ENCODE data around the gene ARHGEF9.
"Not testable (repeated sequence)": the region's sequence is repeated elsewhere in the genome, so short reads cannot be mapped to it uniquely, and the experiment has no call there.

Gene ARHGEF9

GRCh38 chrX:63784902-63785707 is at the start of gene ARHGEF9:
Gene ARHGEF9 (minus strand): TSS chrX:63785214. CDS start chrX:63785145, 69 bp downstream.
- Histone ChIP-seq H3K9ac (ENCODE audit: low read length) (peak within 1 kb of the TSS; percentile 74), H3K9me3 (ENCODE audit: control insufficient read depth, low read depth, low read length) (peaks cover 16% of the 10 kb centered on the region), H3K4me1 (ENCODE audit: control insufficient read depth, low read depth, low read length) (peaks cover 4% of the 10 kb centered on the region), H3K27ac (ENCODE audit: low read length) (peak within 1 kb of the TSS; percentile 33), H3K4me3 (ENCODE audit: low read length) (peak within 1 kb of the TSS; percentile 58), H3K36me3 (ENCODE audit: control insufficient read depth, low read depth, low read length) (no peaks in the 10 kb centered on the region), H3K27me3 (ENCODE audit: control insufficient read depth, insufficient read depth, low read length) (no peaks in the 10 kb centered on the region)

DNA sequence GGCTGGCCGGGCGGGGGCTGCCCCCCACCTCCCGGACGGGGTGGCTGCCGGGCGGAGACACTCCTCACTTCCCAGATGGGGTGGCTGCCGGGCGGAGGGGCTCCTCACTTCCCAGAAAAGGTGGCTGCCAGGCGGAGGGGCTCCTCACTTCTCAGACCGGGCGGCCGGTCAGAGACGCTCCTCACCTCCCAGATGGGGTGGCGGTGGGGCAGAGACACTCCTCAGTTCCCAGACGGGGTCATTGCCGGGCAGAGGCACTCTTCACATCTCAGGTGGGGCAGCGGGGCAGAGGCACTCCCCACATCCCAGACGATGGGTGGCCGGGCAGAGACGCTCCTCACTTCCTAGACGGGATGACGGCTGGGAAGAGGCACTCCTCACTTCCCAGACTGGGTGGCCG is 40.4 kb upstream of the ARHGEF9 start:
- not testable (repeated sequence) for H3K36me3 ChIP-seq (ENCODE audit: control insufficient read depth, low read depth, low read length); H3K27me3 ChIP-seq (ENCODE audit: control insufficient read depth, insufficient read depth, low read length); H3K4me3 ChIP-seq (ENCODE audit: low read length); H3K27ac ChIP-seq (ENCODE audit: low read length); H3K4me1 ChIP-seq (ENCODE audit: control insufficient read depth, low read depth, low read length); H3K9ac ChIP-seq (ENCODE audit: low read length)
- H3K9me3 ChIP-seq (ENCODE audit: control insufficient read depth, low read depth, low read length), result peaks cover 31% of the 10 kb centered on the region

- no peak overlapping the region for H3K4me3 ChIP-seq (ENCODE audit: low read length)
- no peak overlapping the region for H3K27ac ChIP-seq (ENCODE audit: low read length)
- H3K4me1 ChIP-seq (ENCODE audit: control insufficient read depth, low read depth, low read length), result no peaks in the 10 kb centered on the region
- peaks cover 32% of the 10 kb centered on the region for H3K9me3 ChIP-seq (ENCODE audit: control insufficient read depth, low read depth, low read length)
- H3K9ac ChIP-seq (ENCODE audit: low read length), result no peak overlapping the region
- H3K27me3 ChIP-seq (ENCODE audit: control insufficient read depth, insufficient read depth, low read length), result no peaks in the 10 kb centered on the region
- no peaks in the 10 kb centered on the region for H3K36me3 ChIP-seq (ENCODE audit: control insufficient read depth, low read depth, low read length)
Measured at GRCh38 chrX:63818156-63818555, 33.1 kb upstream of the ARHGEF9 start.

- Histone ChIP-seq H3K4me1 (ENCODE audit: control insufficient read depth, low read depth, low read length) (no peaks in the 10 kb centered on the region), H3K36me3 (ENCODE audit: control insufficient read depth, low read depth, low read length) (no peaks in the 10 kb centered on the region), H3K9ac (ENCODE audit: low read length) (no peak overlapping the region), H3K4me3 (ENCODE audit: low read length) (no peak overlapping the region), H3K9me3 (ENCODE audit: control insufficient read depth, low read depth, low read length) (peaks cover 32% of the 10 kb centered on the region), H3K27me3 (ENCODE audit: control insufficient read depth, insufficient read depth, low read length) (no peaks in the 10 kb centered on the region), H3K27ac (ENCODE audit: low read length) (no peak overlapping the region)
Measured at GRCh38 chrX:63817696-63818095, 32.7 kb upstream of the ARHGEF9 start.

DNA sequence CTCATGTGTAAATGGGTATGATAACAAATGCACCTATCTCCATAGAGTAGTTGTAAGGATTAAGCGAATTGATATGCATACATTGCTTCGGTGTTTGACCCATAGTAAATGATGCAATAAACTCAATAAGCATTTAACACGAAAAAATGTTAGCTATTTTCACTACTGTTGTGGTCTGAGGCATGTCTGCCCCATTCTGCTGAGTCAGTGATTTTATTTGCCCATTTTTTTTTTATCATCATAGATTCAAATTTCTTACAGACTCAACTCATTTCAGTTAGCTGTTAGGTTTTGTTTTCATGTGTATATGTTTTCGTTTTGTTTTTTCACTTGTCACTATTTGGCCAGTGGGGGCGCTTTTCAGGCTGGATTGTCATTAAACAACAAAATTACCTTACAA is 27.8 kb upstream of the ARHGEF9 start:
- Histone ChIP-seq H3K4me3 (ENCODE audit: low read length) (no peak overlapping the region), H3K4me1 (ENCODE audit: control insufficient read depth, low read depth, low read length) (no peaks in the 10 kb centered on the region), H3K27me3 (ENCODE audit: control insufficient read depth, insufficient read depth, low read length) (no peaks in the 10 kb centered on the region), H3K36me3 (ENCODE audit: control insufficient read depth, low read depth, low read length) (no peaks in the 10 kb centered on the region), H3K9ac (ENCODE audit: low read length) (no peak overlapping the region), H3K27ac (ENCODE audit: low read length) (no peak overlapping the region), H3K9me3 (ENCODE audit: control insufficient read depth, low read depth, low read length) (peaks cover 5% of the 10 kb centered on the region)

GRCh38 chrX:63810746-63811145 is 25.7 kb upstream of the ARHGEF9 start:
- Histone ChIP-seq H3K9me3 (ENCODE audit: control insufficient read depth, low read depth, low read length) (no peaks in the 10 kb centered on the region), H3K9ac (ENCODE audit: low read length) (no peak overlapping the region), H3K36me3 (ENCODE audit: control insufficient read depth, low read depth, low read length) (no peaks in the 10 kb centered on the region), H3K4me3 (ENCODE audit: low read length) (no peak overlapping the region), H3K27ac (ENCODE audit: low read length) (no peak overlapping the region), H3K27me3 (ENCODE audit: control insufficient read depth, insufficient read depth, low read length) (no peaks in the 10 kb centered on the region), H3K4me1 (ENCODE audit: control insufficient read depth, low read depth, low read length) (no peaks in the 10 kb centered on the region)

GRCh38 chrX:63809173-63809572 is 24.2 kb upstream of the ARHGEF9 start:
- no peak overlapping the region for H3K27ac ChIP-seq (ENCODE audit: low read length)
- no peaks in the 10 kb centered on the region for H3K36me3 ChIP-seq (ENCODE audit: control insufficient read depth, low read depth, low read length)
- no peak overlapping the region for H3K4me3 ChIP-seq (ENCODE audit: low read length)
- no peak overlapping the region for H3K9ac ChIP-seq (ENCODE audit: low read length)
- H3K27me3 ChIP-seq (ENCODE audit: control insufficient read depth, insufficient read depth, low read length), result no peaks in the 10 kb centered on the region
- H3K9me3 ChIP-seq (ENCODE audit: control insufficient read depth, low read depth, low read length), result peaks cover 7% of the 10 kb centered on the region
- no peaks in the 10 kb centered on the region for H3K4me1 ChIP-seq (ENCODE audit: control insufficient read depth, low read depth, low read length)

GRCh38 chrX:63795406-63795805 is 10.4 kb upstream of the ARHGEF9 start:
- H3K27me3 ChIP-seq (ENCODE audit: control insufficient read depth, insufficient read depth, low read length); H3K4me3 ChIP-seq (ENCODE audit: low read length); H3K4me1 ChIP-seq (ENCODE audit: control insufficient read depth, low read depth, low read length); H3K9ac ChIP-seq (ENCODE audit: low read length); H3K36me3 ChIP-seq (ENCODE audit: control insufficient read depth, low read depth, low read length); H3K27ac ChIP-seq (ENCODE audit: low read length): not testable (repeated sequence)
- peaks cover 17% of the 10 kb centered on the region for H3K9me3 ChIP-seq (ENCODE audit: control insufficient read depth, low read depth, low read length)

DNA sequence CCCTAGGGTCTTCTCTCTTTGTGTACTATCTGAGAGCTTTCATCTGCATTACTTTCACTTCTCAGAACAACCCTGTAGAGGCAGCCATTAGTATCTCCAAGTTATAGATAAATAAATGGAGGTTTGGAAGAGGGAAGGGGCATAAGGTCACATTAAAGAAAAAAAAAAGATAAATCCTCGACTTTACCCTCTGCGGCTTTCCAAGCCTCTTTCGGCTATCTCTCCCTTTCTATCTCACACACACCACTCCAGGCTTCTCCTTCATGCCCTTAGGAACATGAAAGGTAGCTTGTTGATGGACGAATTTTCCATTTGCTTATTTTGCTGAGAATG is 660 bp upstream of the ARHGEF9 start:
- H3K4me3 ChIP-seq (ENCODE audit: low read length), result peak overlapping the region; percentile 58
- peaks cover 4% of the 10 kb centered on the region for H3K4me1 ChIP-seq (ENCODE audit: control insufficient read depth, low read depth, low read length)

GRCh38 chrX:63784346-63784901 is 590 bp downstream of the ARHGEF9 start:
- H3K9me3 ChIP-seq (ENCODE audit: control insufficient read depth, low read depth, low read length), result peaks cover 22% of the 10 kb centered on the region
- H3K27me3 ChIP-seq (ENCODE audit: control insufficient read depth, insufficient read depth, low read length), result no peaks in the 10 kb centered on the region
- H3K27ac ChIP-seq (ENCODE audit: low read length), result peak overlapping the region; percentile 33
- H3K4me3 ChIP-seq (ENCODE audit: low read length), result peak overlapping the region; percentile 58
- peak overlapping the region; percentile 74 for H3K9ac ChIP-seq (ENCODE audit: low read length)
- H3K36me3 ChIP-seq (ENCODE audit: control insufficient read depth, low read depth, low read length), result no peaks in the 10 kb centered on the region
- H3K4me1 ChIP-seq (ENCODE audit: control insufficient read depth, low read depth, low read length), result peaks cover 4% of the 10 kb centered on the region

More for the DNA sequence above, 660 bp upstream of the ARHGEF9 start:
- Histone ChIP-seq H3K9me3 (ENCODE audit: control insufficient read depth, low read depth, low read length) (peaks cover 12% of the 10 kb centered on the region), H3K9ac (ENCODE audit: low read length) (peak overlapping the region; percentile 74), H3K36me3 (ENCODE audit: control insufficient read depth, low read depth, low read length) (no peaks in the 10 kb centered on the region), H3K27me3 (ENCODE audit: control insufficient read depth, insufficient read depth, low read length) (no peaks in the 10 kb centered on the region), H3K27ac (ENCODE audit: low read length) (no peak overlapping the region)

GRCh38 chrX:63782515-63782914 is 2.5 kb downstream of the ARHGEF9 start:
- Histone ChIP-seq H3K9ac (ENCODE audit: low read length) (no peak overlapping the region), H3K4me1 (ENCODE audit: control insufficient read depth, low read depth, low read length) (peaks cover 4% of the 10 kb centered on the region), H3K9me3 (ENCODE audit: control insufficient read depth, low read depth, low read length) (peaks cover 28% of the 10 kb centered on the region), H3K27ac (ENCODE audit: low read length) (no peak overlapping the region), H3K4me3 (ENCODE audit: low read length) (no peak overlapping the region), H3K36me3 (ENCODE audit: control insufficient read depth, low read depth, low read length) (no peaks in the 10 kb centered on the region), H3K27me3 (ENCODE audit: control insufficient read depth, insufficient read depth, low read length) (no peaks in the 10 kb centered on the region)

GRCh38 chrX:63768760-63769159 is 16.3 kb downstream of the ARHGEF9 start:
- H3K4me3 ChIP-seq (ENCODE audit: low read length), result no peak overlapping the region
- H3K9me3 ChIP-seq (ENCODE audit: control insufficient read depth, low read depth, low read length), result peaks cover 20% of the 10 kb centered on the region
- H3K4me1 ChIP-seq (ENCODE audit: control insufficient read depth, low read depth, low read length), result no peaks in the 10 kb centered on the region
- no peak overlapping the region for H3K9ac ChIP-seq (ENCODE audit: low read length)
- H3K27ac ChIP-seq (ENCODE audit: low read length), result no peak overlapping the region
- H3K27me3 ChIP-seq (ENCODE audit: control insufficient read depth, insufficient read depth, low read length), result no peaks in the 10 kb centered on the region
- no peaks in the 10 kb centered on the region for H3K36me3 ChIP-seq (ENCODE audit: control insufficient read depth, low read depth, low read length)

Measured in iPS-18a (cell line).